Keratinocyte (primary cell): Measurements from ENCODE around the gene PSG3. TPM values are rescaled to one million over a fixed set of nuclear protein-coding genes. Genes with fewer than 3 reads are reported as not detected.
"Not testable (repeated sequence)": the region's sequence is repeated elsewhere in the genome, so short reads cannot be mapped to it uniquely, and the experiment has no call there.

Experiments
- DNase-seq: peaks from one replicate; pipeline ENCODE4 v3.0.0-alpha.2; 2011; ENCODE audit warnings: low read depth, missing footprints, low spot score
- FAIRE-seq: peaks from 2 replicates; lab custom pipeline; 2011; peaks lifted over from hg19 to GRCh38; lab: Jason Lieb, UNC
- H2AFZ ChIP-seq: 2 replicates; pipeline ENCODE4 v1.6.0; 2012; ENCODE audit warnings: low read length, control low read depth, inconsistent platforms; ENCODE audit not compliant: control insufficient read depth
- H3K27ac ChIP-seq: 2 replicates; pipeline ENCODE4 v1.5.1; 2011; ENCODE audit warnings: low read length; ENCODE audit not compliant: control insufficient read depth, insufficient read depth
- H3K27me3 ChIP-seq: 3 replicates; pipeline ENCODE4 v1.6.0; 2011; ENCODE audit warnings: low read length; ENCODE audit not compliant: control insufficient read depth, insufficient read depth; ENCODE audit errors: extremely low read depth
- H3K36me3 ChIP-seq, 2 experiments: 2 replicates in 1 of 2; 3 replicates in 1 of 2; pipeline ENCODE4 v1.5.1; 2011; ENCODE audit warnings: low read length in 2 of 2, mild to moderate bottlenecking in 1 of 2; ENCODE audit not compliant: control insufficient read depth in 2 of 2, insufficient read depth in 2 of 2; ENCODE audit errors: extremely low read depth in 1 of 2
- H3K4me1 ChIP-seq: 3 replicates; pipeline ENCODE4 v1.5.1; 2011; ENCODE audit warnings: low read length; ENCODE audit not compliant: control insufficient read depth, insufficient read depth; ENCODE audit errors: extremely low read depth
- H3K4me2 ChIP-seq: 3 replicates; pipeline ENCODE4 v1.6.0; 2011; ENCODE audit warnings: low read depth, low read length; ENCODE audit not compliant: control insufficient read depth, insufficient read depth; ENCODE audit errors: extremely low read depth
- H3K4me3 ChIP-seq, 3 experiments: fragments of 200-600 bp in 1 of 3; sonication (generic) in 1 of 3; 2 replicates in 2 of 3; 3 replicates in 1 of 3; pipeline ENCODE4 v1.5.1; 2011 to 2016; ENCODE audit warnings: low read length in 3 of 3, mild to moderate bottlenecking in 3 of 3, control low read depth in 2 of 3, inconsistent platforms in 1 of 3, low read depth in 1 of 3, mixed read lengths in 1 of 3, mixed run types in 1 of 3, moderate library complexity in 1 of 3; ENCODE audit not compliant: control insufficient read depth in 2 of 3, insufficient read depth in 2 of 3; ENCODE audit errors: extremely low read depth in 1 of 3
- H3K79me2 ChIP-seq: 2 replicates; pipeline ENCODE4 v1.6.0; 2012; ENCODE audit warnings: low read length; ENCODE audit not compliant: control insufficient read depth, insufficient read depth
- H3K9ac ChIP-seq: 3 replicates; pipeline ENCODE4 v1.6.0; 2011; ENCODE audit warnings: low read length; ENCODE audit not compliant: control insufficient read depth, insufficient read depth; ENCODE audit errors: extremely low read depth
- H3K9me1 ChIP-seq: 3 replicates; pipeline ENCODE4 v1.6.0; 2011; ENCODE audit warnings: low read length; ENCODE audit not compliant: control insufficient read depth, insufficient read depth; ENCODE audit errors: extremely low read depth
- H3K9me3 ChIP-seq: 2 replicates; pipeline ENCODE4 v1.5.1; 2012; ENCODE audit warnings: low read depth, low read length; ENCODE audit not compliant: control insufficient read depth
- H4K20me1 ChIP-seq: 3 replicates; pipeline ENCODE4 v1.6.0; 2011; ENCODE audit warnings: low read length; ENCODE audit not compliant: control insufficient read depth, insufficient read depth; ENCODE audit errors: extremely low read depth
- CTCF ChIP-seq, 3 experiments: IDR thresholded peaks in 1 of 3; conservative IDR thresholded peaks in 1 of 3; optimal IDR thresholded peaks in 1 of 3; 2 replicates in 2 of 3; 3 replicates in 1 of 3; pipeline versions ENCODE3 to v1.5.1; 2011; ENCODE audit warnings: low read length in 3 of 3, mild to moderate bottlenecking in 3 of 3, moderate library complexity in 2 of 3, control low read depth in 1 of 3, inconsistent platforms in 1 of 3; ENCODE audit not compliant: insufficient read depth in 2 of 3; ENCODE audit errors: extremely low read depth in 1 of 3
- EZH2 ChIP-seq: IDR thresholded peaks from one replicate; pipeline ENCODE4 v1.6.1; 2012; ENCODE audit warnings: inconsistent platforms, mild to moderate bottlenecking, low read length, moderate library complexity
- dilution Hi-C: fragments of 300-500 bp; cut with MboI; formaldehyde crosslinking; loops from one replicate; pipeline ENCODE4 v1.7.0; 2020; ENCODE audit warnings: low sequenced_read_pairs; ENCODE audit not compliant: extremely low pct_ligation_motif_present
- polyA plus RNA-seq, 5 experiments: library from polyadenylated mRNA; depleted of rRNA in 3 of 5; stranded (reverse) in 3 of 5; stranded (forward) in 1 of 5; unstranded in 1 of 5; fragments of >200 nt; gene quantifications; 1 replicate in 1 of 5; 2 replicates in 3 of 5; 3 replicates in 1 of 5; pipeline versions ENCODE4 v1.2.1 to v1.2.3, GENCODE V29; 2011 to 2012; ENCODE audit warnings: missing spikeins in 2 of 5, low read depth in 1 of 5, low replicate concordance in 1 of 5

The PSG3 gene
- polyA plus RNA-seq, 1 donor (not counting 4 experiments of a cell fraction or from before 2014, with no cell fraction given) = not detected

- no peaks in the 10 kb centered on the region for H3K9me1 ChIP-seq
- H3K27me3 ChIP-seq = no peaks in the 10 kb centered on the region
- H4K20me1 ChIP-seq = no peaks in the 10 kb centered on the region
- TF ChIP-seq CTCF (optimal IDR thresholded peaks at IDR 0.05 in 1 of 3, IDR thresholded peaks at IDR 0.05 in 1 of 3, conservative IDR thresholded peaks at IDR 0.05 in 1 of 3; ENCODE audit: extremely low read depth in 1 of 3, insufficient read depth in 2 of 3, low read length in 3 of 3) (no peak), EZH2 (no peak)
- H3K4me3 ChIP-seq = no peak overlapping the region
- H3K36me3 ChIP-seq = no peaks in the 10 kb centered on the region
- DNase-seq (no peak), FAIRE-seq (no peak)
- no peak overlapping the region for H3K9ac ChIP-seq
- peaks cover 17% of the 10 kb centered on the region for H3K4me1 ChIP-seq
- peak overlapping the region; percentile 13 for H3K27ac ChIP-seq
- no peak overlapping the region for H2AFZ ChIP-seq
- H3K9me3 ChIP-seq = no peaks in the 10 kb centered on the region
- H3K4me2 ChIP-seq = no peak overlapping the region
- dilution Hi-C loops = no loop called here
- H3K79me2 ChIP-seq = no peaks in the 10 kb centered on the region
Observed at GRCh38 chr19:42762789-42763188, 22.5 kb upstream of the PSG3 start.

GRCh38 chr19:42761924-42762295 lies 21.6 kb upstream of the PSG3 start:
- Histone ChIP-seq H3K4me1 (peaks cover 17% of the 10 kb centered on the region), H3K27ac (peak overlapping the region; percentile 36)
- H4K20me1 ChIP-seq, H3K27me3 ChIP-seq, H3K36me3 ChIP-seq, FAIRE-seq, H2AFZ ChIP-seq, DNase-seq, H3K9me3 ChIP-seq, H3K4me3 ChIP-seq, H3K79me2 ChIP-seq, dilution Hi-C loops, H3K9me1 ChIP-seq, H3K9ac ChIP-seq, H3K4me2 ChIP-seq: not testable (repeated sequence)

GRCh38 chr19:42760954-42761923 lies 21.0 kb upstream of the PSG3 start:
- FAIRE-seq = peak; percentile 60
- not testable (repeated sequence) for H3K9ac ChIP-seq
- H3K27ac ChIP-seq = peak overlapping the region; percentile 58

More at GRCh38 chr19:42760954-42761923, 21.0 kb upstream of the PSG3 start:
- H3K4me1 ChIP-seq = peaks cover 17% of the 10 kb centered on the region
- H3K27me3 ChIP-seq, H3K36me3 ChIP-seq, H4K20me1 ChIP-seq, H3K9me3 ChIP-seq, H2AFZ ChIP-seq, H3K4me3 ChIP-seq, H3K79me2 ChIP-seq, H3K9me1 ChIP-seq, dilution Hi-C loops: not testable (repeated sequence)
- DNase-seq = peak; percentile 57
- peak overlapping the region; percentile 45 for H3K4me2 ChIP-seq
